GM19043 (cell line): ENCODE measurements around the gene EEF1E1.

ENCODE experiments used
- ATAC-seq: cut with Tn5 transposase; IDR thresholded peaks from one replicate; pipeline ENCODE4 v1.9.1; 2021; ENCODE audit warnings: low read depth; ENCODE audit not compliant: unreplicated experiment

EEF1E1 gene

GRCh38 chr6:8102122-8102958 is at the start of gene EEF1E1:
Gene EEF1E1, minus strand, starts transcription at chr6:8102548. Its CDS starts 27 bp downstream, at chr6:8102521.
- peak; percentile 99 for ATAC-seq

- ATAC-seq = no peak
Measured at GRCh38 chr6:8149350-8149749, 47.0 kb upstream of the EEF1E1 start.

- ATAC-seq = no peak
Measured at GRCh38 chr6:8143945-8144344, 41.6 kb upstream of the EEF1E1 start.

GRCh38 chr6:8139451-8139850 is 37.1 kb upstream of the EEF1E1 start:
- ATAC-seq = no peak

DNA sequence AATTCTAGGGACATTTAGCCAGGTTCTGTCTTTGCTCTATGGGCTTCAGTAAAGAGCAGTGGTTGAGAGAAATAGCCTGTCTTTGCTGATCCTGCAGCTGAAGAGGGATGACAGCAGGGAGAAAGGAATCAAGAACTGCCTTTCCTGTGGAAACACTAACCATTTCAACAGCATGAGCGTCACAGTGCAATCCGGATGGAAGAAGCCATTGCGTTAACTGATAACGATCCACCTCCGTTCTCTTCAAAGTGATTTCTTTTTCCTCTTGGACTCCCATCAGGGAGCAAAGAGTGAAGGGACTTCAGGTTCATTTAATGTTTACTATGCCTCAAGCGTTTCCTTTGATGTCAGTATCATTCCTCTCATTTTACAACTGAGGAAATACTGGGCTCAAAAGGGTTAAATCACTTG is 35.2 kb upstream of the EEF1E1 start:
- ATAC-seq = no peak

GRCh38 chr6:8135276-8135675 is 32.9 kb upstream of the EEF1E1 start:
- ATAC-seq = no peak

DNA sequence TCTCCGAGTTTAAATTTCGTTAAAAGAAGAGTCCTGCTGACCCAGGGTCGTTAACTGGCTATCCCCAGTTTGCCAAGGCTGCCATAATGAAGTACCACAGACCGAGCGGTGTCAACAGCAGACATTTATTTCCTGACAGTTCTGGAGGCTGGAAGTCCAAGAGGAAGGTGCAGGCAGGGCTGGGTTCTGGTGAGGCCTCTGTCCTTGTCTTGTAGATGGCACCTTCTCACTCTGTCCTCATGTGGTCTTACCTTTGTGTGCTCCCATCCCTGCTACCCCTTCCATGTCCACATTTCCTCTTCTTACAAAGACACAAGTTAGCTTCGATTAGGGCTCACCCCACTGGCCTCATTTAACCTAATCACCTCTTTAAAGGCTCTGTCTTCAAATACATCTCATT is 29.8 kb upstream of the EEF1E1 start:
- no peak for ATAC-seq

- peak; percentile 72 for ATAC-seq
Measured at GRCh38 chr6:8131265-8131897, 29.0 kb upstream of the EEF1E1 start.

- no peak for ATAC-seq
Measured at GRCh38 chr6:8130399-8130798, 28.1 kb upstream of the EEF1E1 start.

DNA sequence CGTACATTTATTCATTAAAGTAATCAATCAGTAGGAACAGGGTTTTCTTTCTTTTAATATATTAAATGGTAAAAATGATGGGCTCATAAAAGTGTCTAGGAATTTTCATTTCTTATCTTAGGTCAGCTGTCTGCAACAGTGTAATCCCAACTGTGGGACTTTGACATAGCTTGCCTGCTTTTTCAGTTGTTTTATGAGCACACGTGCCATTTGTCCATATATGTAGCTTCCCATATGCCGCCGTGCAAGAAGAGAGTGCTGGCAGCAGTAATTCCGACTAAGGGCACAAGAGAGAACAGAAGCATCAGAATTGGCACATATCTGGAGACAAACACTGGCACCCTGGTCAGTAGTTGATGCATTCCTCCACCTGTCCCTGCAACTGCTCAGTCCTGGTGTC is 20.9 kb upstream of the EEF1E1 start:
- ATAC-seq = no peak

DNA sequence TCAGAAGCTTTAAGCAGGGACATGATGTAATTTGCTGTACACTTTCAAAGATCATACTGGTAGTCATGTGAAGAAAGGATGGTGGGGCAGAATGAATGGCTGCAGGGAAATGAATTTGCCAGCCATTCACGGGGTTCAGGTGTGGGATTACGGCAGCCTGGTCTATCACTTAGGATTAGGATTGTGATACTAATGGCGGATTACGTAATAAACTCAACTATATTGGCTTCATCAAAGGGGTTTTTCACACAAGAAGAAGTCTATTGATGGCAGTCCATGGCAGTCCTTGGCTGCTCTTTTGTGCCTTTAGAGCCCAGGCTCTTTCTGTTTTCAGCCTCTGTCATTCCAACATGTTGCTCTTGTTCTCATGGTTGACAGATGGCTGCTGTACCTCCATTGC is 12.6 kb upstream of the EEF1E1 start:
- no peak for ATAC-seq

DNA sequence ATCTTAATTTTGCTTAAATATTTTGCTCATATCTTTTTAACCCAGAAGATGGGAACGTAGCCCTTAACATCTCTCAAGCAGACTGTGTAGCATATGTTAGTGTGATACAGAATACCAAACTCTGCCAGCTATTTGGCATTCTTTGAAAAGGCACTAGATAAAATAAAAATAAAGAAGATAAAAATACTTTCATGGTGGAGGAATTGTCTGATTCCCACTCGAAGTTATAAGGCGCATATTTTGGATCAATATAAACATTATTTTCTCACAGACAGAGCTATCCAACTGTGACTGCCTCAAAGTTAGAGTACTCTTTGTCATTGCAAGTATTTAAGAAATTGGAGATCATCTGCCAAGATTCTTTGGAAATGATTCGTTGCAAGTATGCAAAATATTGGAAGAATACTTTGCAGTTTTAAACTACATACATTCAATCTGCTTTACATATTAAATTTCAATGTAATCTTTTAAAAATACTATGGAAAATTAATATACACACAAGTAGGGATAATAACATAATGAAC is 10.8 kb upstream of the EEF1E1 start:
- ATAC-seq = no peak

- no peak for ATAC-seq
Measured at GRCh38 chr6:8110725-8111124, 8.4 kb upstream of the EEF1E1 start.

- peak; percentile 65 for ATAC-seq
Measured at GRCh38 chr6:8110117-8110721, 7.9 kb upstream of the EEF1E1 start.

GRCh38 chr6:8108759-8109539 is 6.6 kb upstream of the EEF1E1 start:
- no peak for ATAC-seq

DNA sequence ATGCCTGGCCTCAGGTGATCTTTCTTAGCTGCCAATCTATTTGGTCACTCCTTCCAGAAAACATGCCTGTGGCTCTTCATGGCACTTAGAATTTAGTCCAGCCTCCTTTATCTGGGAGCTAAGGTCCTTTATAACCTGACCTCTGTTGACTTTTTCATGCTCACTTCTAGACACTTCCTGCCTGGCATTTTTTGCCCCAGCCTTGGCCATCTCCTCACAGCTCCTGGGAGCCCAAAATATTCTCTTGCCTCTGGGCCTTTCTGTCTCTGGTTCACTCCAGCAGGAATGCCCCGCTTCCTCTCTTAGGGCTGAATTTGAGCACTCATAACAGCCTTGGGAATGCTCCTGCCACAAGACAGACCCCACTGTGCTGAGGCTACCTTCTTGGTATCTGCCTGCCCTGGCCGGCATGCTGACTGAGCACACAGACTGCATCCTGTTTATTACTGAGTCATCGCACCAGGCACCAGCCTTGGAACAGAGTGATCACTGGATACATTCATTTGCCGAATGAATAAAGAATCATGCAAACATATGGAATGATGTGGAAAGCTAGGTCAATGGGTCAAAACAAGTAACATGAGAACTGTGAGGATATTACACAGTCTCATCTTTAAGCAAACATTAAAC is 5.8 kb upstream of the EEF1E1 start:
- no peak for ATAC-seq

DNA sequence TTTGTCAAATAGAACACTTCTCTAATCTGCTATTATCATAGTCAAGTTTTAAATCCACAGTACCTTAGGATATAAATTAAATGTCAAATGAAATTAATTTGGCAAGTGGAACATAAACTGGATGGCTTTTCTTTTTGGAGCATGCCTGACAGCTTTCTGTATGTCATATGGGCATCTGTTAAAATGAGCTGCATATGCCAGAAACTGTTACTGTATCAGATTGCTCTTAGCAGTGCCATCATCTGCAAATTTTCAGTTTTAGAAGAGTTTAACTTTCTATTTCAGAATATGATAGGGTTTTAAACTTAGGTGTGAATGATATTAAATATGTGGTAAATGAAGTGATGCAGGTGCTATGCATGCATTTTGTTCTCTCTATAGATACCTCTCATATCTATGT is 3.4 kb upstream of the EEF1E1 start:
- no peak for ATAC-seq

GRCh38 chr6:8103726-8104125 is 1.4 kb upstream of the EEF1E1 start:
- ATAC-seq = no peak

DNA sequence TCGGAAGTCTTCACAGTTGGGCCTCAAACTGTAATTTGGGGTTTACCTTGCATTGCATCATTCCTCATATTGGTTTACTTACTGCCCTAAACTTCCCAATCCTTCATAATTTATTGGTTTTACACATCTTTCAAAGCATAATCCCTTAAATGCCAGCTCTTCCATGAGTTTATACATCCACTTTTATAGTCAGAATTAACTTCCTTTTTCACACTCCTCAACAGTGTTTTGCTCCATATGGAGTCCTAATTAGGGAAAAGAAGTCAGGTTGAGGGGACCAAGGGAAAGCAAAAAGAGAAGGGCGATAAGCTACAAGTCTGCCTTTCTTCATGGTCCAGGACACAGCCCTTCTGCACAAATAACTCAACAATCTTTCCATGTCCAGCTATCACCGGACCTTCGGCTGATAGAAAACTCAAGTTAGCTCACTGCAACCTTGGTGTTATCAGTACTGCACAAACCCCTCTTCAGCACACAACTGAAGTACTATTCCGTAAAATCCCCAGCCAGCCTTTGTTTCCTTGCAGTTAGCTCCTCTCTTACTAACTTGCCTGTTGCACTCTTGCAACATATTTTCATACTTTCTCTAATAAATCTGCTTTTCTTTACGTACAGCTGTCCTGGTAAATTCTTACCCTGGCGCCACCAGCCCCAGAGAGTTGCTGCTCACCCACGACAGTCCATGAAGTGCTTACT is 2.0 kb downstream of the EEF1E1 start:
- ATAC-seq = no peak

DNA sequence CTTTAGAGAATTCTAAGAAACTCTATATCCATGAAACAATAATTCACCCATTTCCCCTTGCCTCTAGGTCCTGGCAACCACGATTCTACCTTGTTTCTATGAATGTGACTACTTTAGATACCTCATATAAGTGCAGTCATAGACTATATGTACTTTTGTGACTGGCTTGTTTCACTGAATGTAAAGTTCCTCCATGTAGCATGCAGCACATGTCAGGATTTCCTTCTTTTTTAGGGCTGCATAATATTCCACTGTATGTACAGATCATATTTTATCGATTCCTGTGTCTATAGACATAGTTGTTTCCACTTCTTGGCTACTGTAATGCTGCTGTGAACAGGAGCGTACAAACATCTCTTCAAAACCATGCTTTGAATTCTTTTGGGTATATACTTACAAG is 11.7 kb downstream of the EEF1E1 start:
- ATAC-seq = no peak
